HG02588 (cell line): ENCODE data around the gene ARHGAP30.
"Not testable (repeated sequence)": the region's sequence is repeated elsewhere in the genome, so short reads cannot be mapped to it uniquely, and the experiment has no call there.

ENCODE experiments used
- ATAC-seq: cut with Tn5 transposase; IDR thresholded peaks from one replicate; pipeline ENCODE4 v1.9.1; 2021; ENCODE audit warnings: mild to moderate bottlenecking, moderate library complexity; ENCODE audit not compliant: unreplicated experiment

The ARHGAP30 gene

GRCh38 chr1:161070761-161071160, 1.1 kb upstream of the ARHGAP30 start:
- ATAC-seq = no peak

- peak; percentile 2 for ATAC-seq
Observed at GRCh38 chr1:161069241-161069640, 450 bp downstream of the ARHGAP30 start.

GRCh38 chr1:161068306-161069234, 1.1 kb downstream of the ARHGAP30 start:
- ATAC-seq = peak; percentile 51

- ATAC-seq = no peak
Observed at GRCh38 chr1:161066694-161067093, 3.0 kb downstream of the ARHGAP30 start.

GRCh38 chr1:161065681-161066080, 4.0 kb downstream of the ARHGAP30 start:
- ATAC-seq = not testable (repeated sequence)

DNA sequence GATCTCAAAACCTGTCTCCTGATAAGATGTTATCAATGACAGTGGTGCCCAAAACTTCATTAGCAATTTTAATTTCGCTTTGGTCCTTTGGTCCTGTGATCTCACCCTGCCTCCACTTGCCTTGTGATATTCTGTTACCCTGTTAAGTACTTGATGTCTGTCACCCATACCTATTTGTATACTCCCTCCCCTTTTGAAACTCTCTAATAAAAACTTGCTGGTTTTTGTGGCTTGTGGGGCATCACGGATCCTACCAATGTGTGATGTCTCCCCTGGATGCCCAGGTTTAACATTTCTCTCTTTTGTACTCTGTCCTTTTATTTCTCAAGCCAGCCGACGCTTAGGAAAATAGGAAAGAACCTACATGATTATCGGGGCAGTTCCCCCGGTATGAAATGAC, 5.8 kb downstream of the ARHGAP30 start:
- ATAC-seq = not testable (repeated sequence)

GRCh38 chr1:161061419-161061818, 8.3 kb downstream of the ARHGAP30 start:
- ATAC-seq = no peak

DNA sequence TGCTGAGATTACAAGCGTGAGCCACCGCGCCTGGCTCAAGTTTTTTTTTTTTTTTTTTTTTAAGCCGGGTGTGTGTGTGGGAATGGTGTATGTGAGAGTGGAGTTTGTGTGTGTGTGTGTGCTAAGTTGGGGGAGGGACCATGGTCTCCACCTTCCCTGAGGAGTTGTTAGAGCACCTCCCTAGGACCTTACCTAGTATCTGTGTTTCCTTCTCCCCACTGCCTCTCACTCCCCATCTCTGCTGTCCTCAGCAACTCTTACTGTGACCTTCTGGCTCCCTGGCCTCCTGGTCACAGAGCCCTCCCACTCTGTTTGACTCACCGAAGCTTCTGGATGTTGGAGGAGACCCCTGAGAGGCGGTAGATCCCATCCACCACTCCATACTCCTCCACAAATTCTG, 10.4 kb downstream of the ARHGAP30 start:
- ATAC-seq = no peak

GRCh38 chr1:161054805-161055204, 14.9 kb downstream of the ARHGAP30 start:
- ATAC-seq = no peak

- ATAC-seq = no peak
Observed at GRCh38 chr1:161054232-161054631, 15.5 kb downstream of the ARHGAP30 start.

GRCh38 chr1:161052899-161053298, 16.8 kb downstream of the ARHGAP30 start:
- ATAC-seq = no peak

GRCh38 chr1:161051219-161051618, 18.5 kb downstream of the ARHGAP30 start:
- ATAC-seq = no peak

GRCh38 chr1:161048949-161049722, 20.6 kb downstream of the ARHGAP30 start:
- no peak for ATAC-seq

- ATAC-seq = no peak
Observed at GRCh38 chr1:161047436-161048420, 22.0 kb downstream of the ARHGAP30 start.

- ATAC-seq = no peak
Observed at GRCh38 chr1:161046605-161047228, 23.0 kb downstream of the ARHGAP30 start.

- ATAC-seq = peak; percentile 68
Observed at GRCh38 chr1:161045736-161046604, 23.7 kb downstream of the ARHGAP30 start, which contains the start of gene USF1. Gene USF1 (minus strand): TSS chr1:161045977. CDS start chr1:161043275, 2,702 bp downstream.

DNA sequence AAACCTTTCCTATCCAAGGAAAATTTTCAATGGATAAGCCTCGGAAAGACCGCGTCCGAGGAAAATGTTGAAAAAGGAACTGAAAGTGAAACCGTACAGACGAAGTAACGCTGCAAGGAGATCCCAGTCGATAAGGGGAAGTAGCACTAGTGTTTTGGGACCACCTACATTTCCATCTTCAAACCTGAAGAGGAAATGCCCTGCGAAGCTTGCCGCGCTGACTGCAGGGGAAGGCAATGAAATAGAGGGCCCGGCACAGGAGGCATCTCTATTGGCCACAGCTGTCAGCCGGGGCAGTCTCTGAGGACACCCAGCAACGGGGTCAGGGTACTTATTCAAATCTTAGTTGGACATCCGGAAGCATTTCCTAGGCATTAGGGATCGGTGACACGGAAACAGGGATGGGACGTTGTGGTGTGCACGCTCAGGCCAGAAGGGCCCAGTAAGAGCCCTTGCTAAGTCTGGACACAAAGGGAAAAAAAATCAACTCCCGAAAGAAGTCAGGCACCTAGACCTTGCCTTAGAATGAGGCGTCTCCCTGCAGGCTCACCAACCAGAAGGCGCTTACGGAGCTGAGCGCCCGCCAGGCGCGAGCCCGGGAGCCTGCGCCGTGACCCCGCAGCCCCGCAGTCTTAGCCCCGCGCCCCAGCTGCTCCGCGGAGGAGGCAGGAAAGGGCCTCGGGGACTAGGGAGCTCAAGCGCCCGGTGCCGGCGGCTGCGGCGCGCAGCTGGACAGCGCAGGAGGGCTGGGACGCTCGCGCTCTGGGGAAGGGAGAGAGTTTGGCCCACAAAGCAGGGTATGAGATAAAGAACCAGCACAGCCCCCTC, 24.6 kb downstream of the ARHGAP30 start:
- peak; percentile 37 for ATAC-seq

GRCh38 chr1:161044535-161044907, 25.2 kb downstream of the ARHGAP30 start:
- ATAC-seq = no peak
